Measurements from ENCODE around the gene PHF12. TPM values are rescaled to one million over a fixed set of nuclear protein-coding genes. Genes with fewer than 3 reads are reported as not detected.

PHF12 gene
- total RNA-seq, 6 donors from 2014 or later: 38.8 to 103 (median 62.7) TPM

DNA sequence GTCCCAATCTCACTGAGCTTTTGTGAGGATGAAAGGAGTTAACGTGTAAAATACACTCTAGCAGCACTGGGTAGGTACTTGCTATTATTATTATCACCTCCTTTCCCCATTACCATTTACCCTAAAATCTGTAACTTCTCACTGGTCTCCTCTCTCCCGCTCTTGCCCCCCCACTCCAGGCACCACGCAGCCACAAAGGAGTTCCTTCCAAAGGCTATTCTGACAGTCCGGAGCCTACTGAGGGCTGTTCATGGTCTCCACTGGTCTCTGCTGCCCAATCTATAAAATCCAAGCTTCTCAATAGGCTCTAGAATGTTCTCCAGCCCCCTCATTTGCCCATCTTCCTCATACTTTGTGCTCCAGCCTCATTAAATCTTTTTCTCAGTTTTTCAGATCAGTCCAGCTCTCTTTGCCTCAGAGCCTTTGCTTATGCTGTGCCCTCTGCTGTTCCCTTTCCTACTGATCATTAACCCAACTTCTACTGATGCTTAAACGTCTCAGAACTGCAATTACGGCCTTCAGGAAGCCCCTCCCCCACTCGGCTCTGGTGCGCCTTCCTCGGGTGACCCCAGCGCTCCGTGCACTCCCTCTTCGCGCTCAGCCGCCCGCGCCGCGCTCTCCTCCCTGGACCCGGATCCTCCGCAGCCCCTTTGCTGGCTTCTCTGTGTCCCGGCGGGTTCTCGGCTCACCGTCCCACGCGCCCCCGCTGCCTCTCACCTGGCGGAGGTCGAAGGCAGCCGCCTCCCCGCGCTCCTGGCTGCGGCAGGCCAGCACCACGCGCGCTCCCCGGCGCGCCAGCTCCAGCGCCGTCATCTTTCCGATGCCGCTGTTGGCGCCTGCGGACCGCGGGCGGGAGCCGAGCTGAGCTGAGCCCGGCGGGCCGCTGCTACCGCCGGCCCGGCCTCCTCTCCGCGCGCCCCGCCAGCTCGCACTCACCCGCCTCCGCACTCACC, 49.2 kb downstream of the PHF12 start:
- TF ChIP-seq EP300 (IDR thresholded peaks at IDR 0.05) (no peak), POLR2A (IDR thresholded peaks at IDR 0.05) (no peak), POLR2AphosphoS5 (IDR thresholded peaks at IDR 0.05) (no peak)
- TF ChIP-seq, protein P1, sequence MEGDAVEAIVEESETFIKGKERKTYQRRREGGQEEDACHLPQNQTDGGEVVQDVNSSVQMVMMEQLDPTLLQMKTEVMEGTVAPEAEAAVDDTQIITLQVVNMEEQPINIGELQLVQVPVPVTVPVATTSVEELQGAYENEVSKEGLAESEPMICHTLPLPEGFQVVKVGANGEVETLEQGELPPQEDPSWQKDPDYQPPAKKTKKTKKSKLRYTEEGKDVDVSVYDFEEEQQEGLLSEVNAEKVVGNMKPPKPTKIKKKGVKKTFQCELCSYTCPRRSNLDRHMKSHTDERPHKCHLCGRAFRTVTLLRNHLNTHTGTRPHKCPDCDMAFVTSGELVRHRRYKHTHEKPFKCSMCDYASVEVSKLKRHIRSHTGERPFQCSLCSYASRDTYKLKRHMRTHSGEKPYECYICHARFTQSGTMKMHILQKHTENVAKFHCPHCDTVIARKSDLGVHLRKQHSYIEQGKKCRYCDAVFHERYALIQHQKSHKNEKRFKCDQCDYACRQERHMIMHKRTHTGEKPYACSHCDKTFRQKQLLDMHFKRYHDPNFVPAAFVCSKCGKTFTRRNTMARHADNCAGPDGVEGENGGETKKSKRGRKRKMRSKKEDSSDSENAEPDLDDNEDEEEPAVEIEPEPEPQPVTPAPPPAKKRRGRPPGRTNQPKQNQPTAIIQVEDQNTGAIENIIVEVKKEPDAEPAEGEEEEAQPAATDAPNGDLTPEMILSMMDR (IDR thresholded peaks at IDR 0.05): no peak
- peak in 1 of 2 donors; percentile 62 for DNase-seq
- Histone ChIP-seq H3K27ac (peak overlapping the region; percentile 84 to 93 (median 89)), H3K4me1 (peaks cover 19 to 45% (median 32%) of the 10 kb centered on the region in 4 donors), H3K4me3 (peak overlapping the region; percentile 63 to 93 (median 76)), H3K36me3 (peaks cover 0 to 19% (median 15%) of the 10 kb centered on the region in 4 donors), H3K27me3 (no peaks in the 10 kb centered on the region), H3K9me3 (no peaks in the 10 kb centered on the region)
- ATAC-seq (ENCODE audit: low FRiP score in 2 of 2): peak in 1 of 2 donors; percentile 72
- 5 to 17% methylated on average over 16 to 45 of the region's 62 CpGs for WGBS, 2 donors

DNA sequence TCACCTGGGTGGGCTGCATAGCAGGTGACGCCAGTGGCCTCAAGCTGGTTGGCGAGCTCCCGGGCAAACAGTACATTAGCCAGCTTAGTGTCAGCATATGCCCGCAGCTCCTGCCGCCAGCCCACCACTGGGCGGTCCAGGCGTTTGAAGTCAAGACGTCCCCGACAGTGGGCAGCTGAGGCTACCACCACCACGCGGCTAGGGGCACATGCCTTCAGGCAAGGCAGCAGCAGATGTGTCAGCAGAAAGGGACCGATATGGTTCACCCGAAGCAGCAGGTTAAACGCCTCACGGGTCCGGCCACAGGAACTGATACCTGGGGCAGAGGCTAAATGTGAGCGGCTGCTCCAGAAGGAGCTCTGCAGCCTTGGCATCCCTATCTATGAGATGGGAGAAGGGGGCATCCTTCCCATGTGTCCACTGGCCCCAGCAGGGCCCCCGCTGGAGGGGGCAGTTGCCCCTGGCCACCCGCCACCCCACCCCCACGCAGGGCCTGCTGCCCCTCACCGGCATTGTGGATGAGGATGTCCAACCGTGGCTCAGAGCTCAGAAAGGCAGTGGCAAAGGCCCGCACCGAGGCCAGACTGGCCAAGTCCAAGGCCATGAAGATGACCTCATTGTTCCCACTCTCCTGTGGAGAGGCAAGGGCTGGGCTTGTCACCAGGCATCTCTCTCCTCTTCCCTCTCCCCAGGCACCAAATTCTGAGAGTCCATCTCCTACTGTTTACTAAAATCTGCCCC, 50.2 kb downstream of the PHF12 start:
- peak overlapping the region in 1 of 4 donors; percentile 93 for H3K27ac ChIP-seq
- no peak for ATAC-seq (ENCODE audit: low FRiP score in 2 of 2)
- H3K36me3 ChIP-seq: peaks cover 0 to 9% (median 5%) of the 10 kb centered on the region in 4 donors
- TF ChIP-seq, protein P1 (IDR thresholded peaks at IDR 0.05): no peak
- no peak for TF ChIP-seq POLR2AphosphoS5 (IDR thresholded peaks at IDR 0.05)
- TF ChIP-seq EP300 (IDR thresholded peaks at IDR 0.05): no peak
- TF ChIP-seq POLR2A (IDR thresholded peaks at IDR 0.05): no peak
- peaks cover 24 to 52% (median 36%) of the 10 kb centered on the region in 4 donors for H3K4me1 ChIP-seq
- H3K9me3 ChIP-seq: no peaks in the 10 kb centered on the region
- DNase-seq: peak in 1 of 2 donors; percentile 76
- H3K4me3 ChIP-seq: peak overlapping the region in 1 of 4 donors; percentile 93
- H3K27me3 ChIP-seq: no peaks in the 10 kb centered on the region
- 96 to 98% methylated on average over 19 to 22 of the region's 24 CpGs for WGBS, 2 donors

DNA sequence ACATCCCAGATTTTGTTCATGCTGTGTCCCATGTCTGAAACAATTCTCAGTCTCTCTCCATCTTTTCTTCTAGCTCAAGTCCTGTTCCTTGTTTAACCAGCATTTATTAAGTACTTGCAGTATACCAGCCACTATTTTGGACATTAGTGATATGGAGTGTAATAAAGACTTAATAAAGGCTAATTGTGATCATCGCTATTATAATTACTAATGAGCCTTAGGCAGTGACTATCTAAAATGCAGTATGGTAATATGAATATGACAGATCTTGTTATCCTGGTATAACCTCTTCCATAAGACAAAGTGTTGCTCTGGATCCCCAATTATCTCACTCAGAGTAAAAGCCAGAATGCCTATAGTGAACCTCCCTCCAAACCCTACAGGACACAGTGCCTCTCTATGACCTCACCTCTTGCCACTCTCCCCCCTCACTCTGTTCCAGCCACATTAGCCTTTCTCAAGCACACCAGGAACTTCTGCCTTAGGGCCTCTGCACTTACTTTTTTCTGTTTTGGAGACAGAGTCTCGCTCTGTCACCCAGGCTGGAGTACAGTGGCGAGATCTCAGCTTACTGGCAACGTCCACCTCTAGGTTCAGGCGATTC, 52.0 kb downstream of the PHF12 start:
- DNase-seq (no peak), ATAC-seq (ENCODE audit: low FRiP score in 2 of 2) (no peak)
- H3K36me3 ChIP-seq: no peaks in the 10 kb centered on the region
- no peaks in the 10 kb centered on the region for H3K9me3 ChIP-seq
- peaks cover 36 to 68% (median 47%) of the 10 kb centered on the region in 4 donors for H3K4me1 ChIP-seq
- H3K4me3 ChIP-seq: no peak overlapping the region
- H3K27ac ChIP-seq: peak overlapping the region in 2 of 4 donors; percentile 96
- 92 to 96% methylated on average over 5 of the region's 5 CpGs for WGBS, 2 donors
- H3K27me3 ChIP-seq: no peaks in the 10 kb centered on the region
- TF ChIP-seq EP300 (IDR thresholded peaks at IDR 0.05): no peak
- no peak for TF ChIP-seq POLR2A (IDR thresholded peaks at IDR 0.05)
- TF ChIP-seq POLR2AphosphoS5 (IDR thresholded peaks at IDR 0.05): no peak
- TF ChIP-seq, protein P1 (IDR thresholded peaks at IDR 0.05): no peak

DNA sequence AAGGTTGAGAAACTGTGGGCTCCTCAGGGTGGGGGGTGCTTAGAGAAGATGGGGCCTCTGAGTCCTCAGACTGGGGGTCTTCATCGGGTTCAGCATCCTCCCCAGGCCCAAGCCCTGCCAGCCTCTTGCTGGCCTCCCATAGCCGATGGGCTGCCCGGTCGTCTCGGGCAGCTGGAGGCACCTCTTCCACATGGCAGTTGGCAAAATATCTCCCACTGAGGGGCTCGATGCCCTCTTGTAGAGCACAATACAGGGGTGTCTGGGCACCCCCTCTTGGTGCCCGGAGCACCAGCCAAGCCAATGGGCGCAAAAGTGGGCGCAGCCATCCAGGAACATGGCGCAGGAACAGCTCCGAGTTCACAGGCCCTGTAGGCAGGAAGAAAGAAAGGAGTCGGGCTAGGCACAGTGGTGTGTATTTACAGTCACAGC, 52.8 kb downstream of the PHF12 start:
- 79 to 84% methylated on average over 6 to 9 of the region's 12 CpGs for WGBS, 2 donors

More for the DNA sequence above, 52.8 kb downstream of the PHF12 start:
- no peak for DNase-seq
- ATAC-seq (ENCODE audit: low FRiP score in 2 of 2): no peak
- H3K36me3 ChIP-seq: no peaks in the 10 kb centered on the region
- H3K27ac ChIP-seq: peak overlapping the region; percentile 96 to 97 (median 96)
- peaks cover 41 to 68% (median 50%) of the 10 kb centered on the region in 4 donors for H3K4me1 ChIP-seq
- TF ChIP-seq POLR2A (IDR thresholded peaks at IDR 0.05) (no peak), EP300 (IDR thresholded peaks at IDR 0.05) (no peak), POLR2AphosphoS5 (IDR thresholded peaks at IDR 0.05) (no peak)
- TF ChIP-seq, protein P1 (IDR thresholded peaks at IDR 0.05): no peak
- no peaks in the 10 kb centered on the region for H3K9me3 ChIP-seq
- H3K4me3 ChIP-seq: peak overlapping the region in 1 of 4 donors; percentile 92
- no peaks in the 10 kb centered on the region for H3K27me3 ChIP-seq

Data from upper lobe of left lung (tissue), 6 donors.